Stimulated activated CD4-positive, alpha-beta T cell treated with anti-CD3 and anti-CD28 coated beads, TNF-alpha, amount 100 ng/mL, for 24 hours (primary cell): ENCODE data around the gene ISG20.

Experiments
- DNase-seq, 3 experiments: peaks; one replicate each; pipeline ENCODE4 v3.0.0-alpha.2; 2020; ENCODE audit warnings: low read depth in 3 of 3

ISG20 gene

DNA sequence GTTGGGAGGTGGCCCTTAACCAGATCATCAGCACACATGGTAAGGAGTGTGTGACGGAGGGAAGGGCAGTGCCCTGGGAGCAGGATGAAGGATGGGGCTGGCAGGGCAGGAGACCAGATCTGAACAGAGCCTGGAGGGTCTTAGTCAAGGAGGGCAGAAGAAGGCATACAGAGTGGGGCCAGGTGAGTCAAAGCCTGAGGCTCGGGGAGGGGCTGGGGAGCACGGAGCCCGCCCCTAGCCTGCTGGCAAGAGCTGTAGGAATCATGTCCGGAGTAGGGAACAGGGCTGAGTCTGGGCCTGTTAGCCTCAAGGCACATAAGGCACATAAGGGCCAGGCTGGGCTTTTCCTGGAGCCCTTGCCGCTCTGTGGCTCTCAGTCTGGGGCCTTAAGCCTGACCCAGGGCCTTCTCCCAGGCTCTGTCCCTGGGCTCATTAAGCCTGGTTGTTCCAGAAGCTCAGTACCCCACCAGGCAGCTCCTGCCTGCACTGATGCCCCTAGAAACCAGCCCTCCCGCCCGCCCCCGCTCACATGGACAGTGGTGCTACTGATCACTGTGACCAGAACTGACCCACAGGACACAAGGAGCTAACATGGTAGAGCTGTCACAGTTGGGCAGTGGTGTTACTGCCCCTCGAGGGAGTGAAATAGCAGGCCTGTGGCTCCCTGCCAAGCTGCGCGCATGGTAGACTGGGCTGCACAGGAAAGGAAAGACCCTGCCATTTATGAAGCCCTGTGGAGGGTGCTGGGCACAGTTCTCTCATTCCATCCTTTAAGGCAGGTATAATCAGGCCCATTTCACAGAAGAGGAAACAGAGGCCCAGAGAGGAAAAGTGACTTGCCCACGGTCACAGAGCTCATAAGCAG lies 14.6 kb downstream of the ISG20 start:
- DNase-seq = no peak

- DNase-seq = no peak
These were observed 15.8 kb downstream of the ISG20 start for GRCh38 chr15:88654430-88655102.

DNA sequence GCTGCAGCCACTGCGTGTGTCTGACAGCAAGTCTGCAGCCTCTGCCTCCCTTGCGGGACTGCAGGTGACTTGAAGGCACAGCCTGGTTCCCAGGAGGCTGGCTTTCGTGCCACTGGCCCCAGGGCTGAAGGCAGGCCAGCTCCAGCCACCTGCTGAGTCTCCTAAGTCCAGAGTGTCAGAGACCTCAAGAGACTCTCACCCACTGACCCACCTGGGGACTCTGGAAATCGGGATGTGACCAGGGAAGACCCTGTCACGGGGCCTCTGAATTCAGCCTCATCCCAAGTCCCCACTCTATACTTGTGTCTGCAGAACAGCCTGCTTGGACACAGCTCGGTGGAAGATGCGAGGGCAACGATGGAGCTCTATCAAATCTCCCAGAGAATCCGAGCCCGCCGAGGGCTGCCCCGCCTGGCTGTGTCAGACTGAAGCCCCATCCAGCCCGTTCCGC lies 16.3 kb downstream of the ISG20 start:
- DNase-seq = no peak

- DNase-seq = no peak
These were observed 17.1 kb downstream of the ISG20 start for GRCh38 chr15:88655800-88656488.

DNA sequence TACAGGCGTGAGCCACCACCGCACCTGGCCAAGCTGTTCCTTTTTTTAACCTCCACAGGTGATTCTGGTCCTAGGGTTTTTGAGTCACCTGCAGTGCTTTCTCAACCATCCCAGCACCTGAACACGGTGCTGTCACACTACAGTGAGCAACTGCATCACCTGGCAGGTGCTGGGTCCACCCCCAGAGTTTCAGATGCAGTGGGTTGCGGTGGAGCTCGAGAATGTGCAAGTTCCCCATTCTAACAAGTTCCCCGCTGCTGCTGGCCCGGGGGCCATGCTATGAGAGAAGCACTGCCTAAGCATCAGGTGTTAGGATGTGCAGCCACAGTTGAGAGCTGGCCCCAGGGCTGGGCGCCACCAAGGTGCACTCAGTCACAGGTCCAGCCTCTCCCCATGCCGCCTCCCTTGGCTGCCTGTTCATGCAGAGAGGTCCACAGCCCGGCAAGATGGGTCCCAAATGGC lies 18.0 kb downstream of the ISG20 start:
- no peak for DNase-seq

GRCh38 chr15:88657326-88658069 lies 18.7 kb downstream of the ISG20 start:
- no peak for DNase-seq

GRCh38 chr15:88658070-88658965 lies 19.5 kb downstream of the ISG20 start:
- DNase-seq = no peak

GRCh38 chr15:88658972-88659931 lies 20.4 kb downstream of the ISG20 start:
- DNase-seq = no peak

DNA sequence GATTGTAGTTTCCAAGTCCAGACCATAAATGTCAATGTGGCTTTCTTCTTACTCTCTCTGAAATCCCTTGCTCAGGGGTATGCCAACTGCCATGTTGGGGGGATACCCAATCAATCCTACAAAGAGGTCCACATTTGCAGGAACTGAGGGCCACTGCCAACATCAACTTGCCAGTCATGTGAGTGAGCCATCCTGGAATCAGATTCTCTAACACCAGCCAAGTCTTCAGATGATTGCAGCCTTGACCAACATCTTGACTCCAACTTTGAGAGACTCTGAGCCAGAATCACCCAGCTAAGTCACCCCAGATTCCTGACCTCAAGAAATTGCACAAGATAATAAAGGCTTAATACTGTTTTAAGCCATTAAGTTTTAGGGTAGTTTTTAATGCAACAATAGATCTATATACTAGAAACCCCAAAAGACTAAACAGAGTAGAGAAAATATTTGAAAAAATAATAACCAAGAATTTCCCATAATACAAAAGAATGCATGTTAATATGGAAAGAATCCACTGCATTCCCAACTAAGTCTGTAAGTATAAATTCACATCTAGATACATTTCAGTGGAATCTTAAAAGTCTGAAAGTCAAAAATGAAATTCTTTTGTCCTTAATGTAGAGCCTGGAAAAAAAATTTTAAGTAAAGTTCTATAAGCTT lies 22.4 kb downstream of the ISG20 start:
- DNase-seq = no peak

- DNase-seq = no peak
These were observed 23.1 kb downstream of the ISG20 start for GRCh38 chr15:88661761-88662556.

- DNase-seq = no peak
These were observed 24.4 kb downstream of the ISG20 start for GRCh38 chr15:88663141-88663621.

- DNase-seq = peak in 1 of 3 experiments; percentile 24
These were observed 25.4 kb downstream of the ISG20 start for GRCh38 chr15:88664151-88664778.

- DNase-seq = no peak
These were observed 35.8 kb downstream of the ISG20 start for GRCh38 chr15:88674661-88675060.

DNA sequence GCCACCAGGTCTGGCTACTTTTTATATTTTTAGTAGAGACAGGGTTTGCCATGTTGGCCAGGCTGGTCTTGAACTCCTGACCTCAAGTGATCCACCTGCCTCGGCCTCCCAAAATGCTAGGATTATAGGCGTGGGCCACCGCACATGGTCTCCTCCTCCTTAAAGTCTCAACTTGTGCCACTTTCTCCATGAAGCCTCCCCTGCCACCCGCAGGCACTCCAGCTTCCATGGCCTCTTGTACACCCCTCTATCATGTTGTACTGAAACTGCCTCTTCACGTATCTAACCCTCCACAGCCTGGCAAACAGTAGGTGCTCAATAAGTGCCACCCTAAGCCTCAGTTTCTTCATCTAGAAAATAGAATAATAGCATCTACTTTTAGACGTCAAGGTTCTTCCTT lies 39.9 kb downstream of the ISG20 start:
- DNase-seq = no peak

- DNase-seq = no peak
These were observed 41.6 kb downstream of the ISG20 start for GRCh38 chr15:88680241-88681001.

DNA sequence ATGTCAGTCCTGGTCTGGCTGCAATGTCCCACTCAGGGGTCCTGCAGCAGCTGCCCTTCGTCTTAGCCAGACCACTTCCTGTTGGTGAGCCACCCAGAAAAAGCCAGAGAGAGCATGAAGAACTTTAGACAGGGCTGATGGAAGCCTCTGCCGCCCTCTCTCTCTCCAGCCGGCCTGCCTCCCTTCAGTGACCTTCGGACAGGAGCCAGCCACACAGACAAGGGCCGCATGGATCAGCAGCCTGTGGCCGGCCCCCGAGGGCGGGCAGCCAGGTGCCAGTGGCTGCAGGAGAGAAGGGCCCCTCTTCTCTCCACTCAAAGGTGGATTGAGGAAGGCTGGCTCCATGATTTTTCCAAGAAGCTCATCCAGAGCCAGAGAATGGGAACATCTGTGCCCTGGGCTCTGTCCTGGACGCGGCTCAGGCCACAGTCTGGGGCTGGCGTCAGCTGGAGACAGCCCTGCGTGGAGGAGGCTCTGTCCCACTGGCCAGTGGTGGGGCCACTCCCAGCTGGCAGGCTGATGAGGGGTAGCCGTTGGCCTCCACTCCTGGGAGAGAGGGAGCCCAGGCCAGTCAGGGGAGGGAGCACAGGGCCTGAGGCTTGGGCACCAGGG lies 42.9 kb downstream of the ISG20 start:
- DNase-seq = no peak
